ENCODE results near the gene ZPR1. TPM values are rescaled to one million over a fixed set of nuclear protein-coding genes. Genes with fewer than 3 reads are reported as not detected.

The ZPR1 gene
- total and polyA plus RNA-seq, 12 donors = 10.5 to 63.6 (median 28.1) TPM

DNA sequence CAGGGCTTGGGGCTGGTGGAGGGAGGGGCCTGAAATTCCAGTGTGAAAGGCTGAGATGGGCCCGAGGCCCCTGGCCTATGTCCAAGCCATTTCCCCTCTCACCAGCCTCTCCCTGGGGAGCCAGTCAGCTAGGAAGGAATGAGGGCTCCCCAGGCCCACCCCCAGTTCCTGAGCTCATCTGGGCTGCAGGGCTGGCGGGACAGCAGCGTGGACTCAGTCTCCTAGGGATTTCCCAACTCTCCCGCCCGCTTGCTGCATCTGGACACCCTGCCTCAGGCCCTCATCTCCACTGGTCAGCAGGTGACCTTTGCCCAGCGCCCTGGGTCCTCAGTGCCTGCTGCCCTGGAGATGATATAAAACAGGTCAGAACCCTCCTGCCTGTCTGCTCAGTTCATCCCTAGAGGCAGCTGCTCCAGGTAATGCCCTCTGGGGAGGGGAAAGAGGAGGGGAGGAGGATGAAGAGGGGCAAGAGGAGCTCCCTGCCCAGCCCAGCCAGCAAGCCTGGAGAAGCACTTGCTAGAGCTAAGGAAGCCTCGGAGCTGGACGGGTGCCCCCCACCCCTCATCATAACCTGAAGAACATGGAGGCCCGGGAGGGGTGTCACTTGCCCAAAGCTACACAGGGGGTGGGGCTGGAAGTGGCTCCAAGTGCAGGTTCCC, 41.8 kb upstream of the ZPR1 start, which contains the start of gene APOC3:
Gene APOC3 (plus strand): TSS at position 383 of the 659 bp plus-strand sequence. CDS start 676 bp downstream, outside the sequence.
- 75 to 87% (median 80%) methylated on average over 4 to 9 of the region's 9 CpGs for WGBS, 4 donors
- Histone ChIP-seq H3K27me3 (no peaks in the 10 kb centered on the region), H3K4me1 (replicated peaks in 1 of 2) (no peaks in the 10 kb centered on the region), H3K36me3 (replicated peaks in 1 of 2) (no peaks in the 10 kb centered on the region), H3K9me3 (replicated peaks in 1 of 3) (no peaks in the 10 kb centered on the region), H3K27ac (no peak within 1 kb of the TSS), H3K4me3 (no peak within 1 kb of the TSS)
- DNase-seq = no peak
- intact Hi-C loops (cut with DNase I) = no loop called here
- no peak for TF ChIP-seq POLR2A (IDR thresholded peaks at IDR 0.05)
- TF ChIP-seq, protein P1, sequence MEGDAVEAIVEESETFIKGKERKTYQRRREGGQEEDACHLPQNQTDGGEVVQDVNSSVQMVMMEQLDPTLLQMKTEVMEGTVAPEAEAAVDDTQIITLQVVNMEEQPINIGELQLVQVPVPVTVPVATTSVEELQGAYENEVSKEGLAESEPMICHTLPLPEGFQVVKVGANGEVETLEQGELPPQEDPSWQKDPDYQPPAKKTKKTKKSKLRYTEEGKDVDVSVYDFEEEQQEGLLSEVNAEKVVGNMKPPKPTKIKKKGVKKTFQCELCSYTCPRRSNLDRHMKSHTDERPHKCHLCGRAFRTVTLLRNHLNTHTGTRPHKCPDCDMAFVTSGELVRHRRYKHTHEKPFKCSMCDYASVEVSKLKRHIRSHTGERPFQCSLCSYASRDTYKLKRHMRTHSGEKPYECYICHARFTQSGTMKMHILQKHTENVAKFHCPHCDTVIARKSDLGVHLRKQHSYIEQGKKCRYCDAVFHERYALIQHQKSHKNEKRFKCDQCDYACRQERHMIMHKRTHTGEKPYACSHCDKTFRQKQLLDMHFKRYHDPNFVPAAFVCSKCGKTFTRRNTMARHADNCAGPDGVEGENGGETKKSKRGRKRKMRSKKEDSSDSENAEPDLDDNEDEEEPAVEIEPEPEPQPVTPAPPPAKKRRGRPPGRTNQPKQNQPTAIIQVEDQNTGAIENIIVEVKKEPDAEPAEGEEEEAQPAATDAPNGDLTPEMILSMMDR (IDR thresholded peaks at IDR 0.05) = no peak

DNA sequence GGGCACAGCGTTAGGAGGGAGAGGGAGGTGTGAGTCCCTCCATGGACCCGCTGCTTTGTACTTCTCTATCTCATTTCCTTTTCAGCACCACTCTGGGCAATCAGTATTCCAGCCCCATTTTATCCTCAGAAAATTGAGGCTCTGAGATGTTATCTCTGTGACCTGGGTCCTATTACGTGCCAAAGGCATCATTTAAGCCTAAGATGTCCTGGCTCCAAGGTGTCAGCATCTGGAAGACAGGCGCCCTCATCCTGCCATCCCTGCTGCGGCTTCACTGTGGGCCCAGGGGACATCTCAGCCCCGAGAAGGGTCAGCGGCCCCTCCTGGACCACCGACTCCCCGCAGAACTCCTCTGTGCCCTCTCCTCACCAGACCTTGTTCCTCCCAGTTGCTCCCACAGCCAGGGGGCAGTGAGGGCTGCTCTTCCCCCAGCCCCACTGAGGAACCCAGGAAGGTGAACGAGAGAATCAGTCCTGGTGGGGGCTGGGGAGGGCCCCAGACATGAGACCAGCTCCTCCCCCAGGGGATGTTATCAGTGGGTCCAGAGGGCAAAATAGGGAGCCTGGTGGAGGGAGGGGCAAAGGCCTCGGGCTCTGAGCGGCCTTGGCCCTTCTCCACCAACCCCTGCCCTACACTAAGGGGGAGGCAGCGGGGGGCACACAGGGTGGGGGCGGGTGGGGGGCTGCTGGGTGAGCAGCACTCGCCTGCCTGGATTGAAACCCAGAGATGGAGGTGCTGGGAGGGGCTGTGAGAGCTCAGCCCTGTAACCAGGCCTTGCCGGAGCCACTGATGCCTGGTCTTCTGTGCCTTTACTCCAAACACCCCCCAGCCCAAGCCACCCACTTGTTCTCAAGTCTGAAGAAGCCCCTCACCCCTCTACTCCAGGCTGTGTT, 41.1 kb upstream of the ZPR1 start:
- H3K27ac ChIP-seq = no peak overlapping the region
- H3K36me3 ChIP-seq (replicated peaks in 1 of 2) = no peaks in the 10 kb centered on the region
- DNase-seq = no peak
- no peaks in the 10 kb centered on the region for H3K27me3 ChIP-seq
- no peak for TF ChIP-seq POLR2A (IDR thresholded peaks at IDR 0.05)
- TF ChIP-seq, protein P1 (IDR thresholded peaks at IDR 0.05) = no peak
- no peak overlapping the region for H3K4me3 ChIP-seq
- no peaks in the 10 kb centered on the region for H3K4me1 ChIP-seq (replicated peaks in 1 of 2)
- intact Hi-C loops (cut with DNase I) = no loop called here
- no peaks in the 10 kb centered on the region for H3K9me3 ChIP-seq (replicated peaks in 1 of 3)
- WGBS, 4 donors = 67 to 80% (median 71%) methylated on average over 9 to 16 of the region's 16 CpGs

DNA sequence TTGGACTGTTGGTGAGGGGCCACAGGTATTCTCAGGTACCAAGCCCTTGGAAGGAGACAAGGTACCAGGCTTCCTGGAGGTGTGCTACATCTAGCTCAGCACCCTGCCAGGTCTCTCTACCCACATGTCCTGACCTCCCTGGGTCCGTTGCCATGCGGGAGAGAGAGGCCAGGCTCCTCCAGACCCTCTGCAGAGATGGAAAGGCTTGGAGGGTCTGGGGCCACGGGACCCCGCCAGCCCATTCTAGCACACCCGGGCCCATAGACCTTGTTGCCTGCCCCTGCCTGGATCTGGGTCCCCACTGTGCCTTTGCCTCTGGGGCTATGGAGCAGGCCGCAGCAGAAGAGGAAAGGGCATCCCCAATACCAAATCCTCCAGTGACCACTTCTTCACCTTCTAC, 39.6 kb upstream of the ZPR1 start:
- Histone ChIP-seq H3K9me3 (replicated peaks in 1 of 3) (no peaks in the 10 kb centered on the region), H3K27ac (no peak overlapping the region), H3K36me3 (replicated peaks in 1 of 2) (no peaks in the 10 kb centered on the region), H3K4me1 (replicated peaks in 1 of 2) (no peaks in the 10 kb centered on the region), H3K27me3 (no peaks in the 10 kb centered on the region), H3K4me3 (no peak overlapping the region)
- intact Hi-C loops (cut with DNase I) = no loop called here
- WGBS, 4 donors = 84 to 100% (median 92%) methylated on average over 2 to 6 of the region's 6 CpGs
- TF ChIP-seq, protein P1 (IDR thresholded peaks at IDR 0.05) = no peak
- TF ChIP-seq POLR2A (IDR thresholded peaks at IDR 0.05) = no peak
- DNase-seq = no peak

DNA sequence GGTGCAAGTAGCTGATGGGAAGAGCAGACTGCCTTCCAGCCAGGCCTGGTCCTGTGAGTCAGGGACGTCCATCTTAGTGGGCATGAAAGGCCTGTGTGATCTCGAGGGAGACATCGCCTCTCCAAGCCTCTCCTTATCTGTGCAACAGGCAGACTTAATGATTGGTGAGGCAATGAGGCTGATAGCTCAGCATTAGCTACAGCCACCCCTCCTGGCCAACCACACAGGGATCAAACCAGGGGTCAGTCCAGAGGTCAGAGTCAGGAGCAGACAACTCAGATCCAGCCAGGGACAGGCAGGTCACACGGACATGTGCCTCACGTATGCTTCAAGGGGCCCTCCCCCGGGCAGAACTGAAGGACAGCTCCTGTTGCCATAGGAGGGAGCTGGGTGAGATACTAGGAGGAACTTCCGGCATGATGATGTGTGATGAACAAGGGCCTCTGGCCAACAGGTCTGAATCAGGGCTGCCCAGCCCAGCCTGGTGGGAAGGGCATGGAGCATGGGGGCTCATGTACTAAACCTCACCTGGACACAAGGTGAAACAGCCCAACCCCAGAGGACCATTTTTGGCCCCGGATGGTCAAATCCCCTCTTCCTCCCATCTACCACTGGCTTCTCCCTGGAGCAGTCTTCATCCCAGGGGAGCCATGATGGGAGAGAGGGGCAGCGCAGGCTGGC, 39.1 kb upstream of the ZPR1 start:
- Histone ChIP-seq H3K4me3 (no peak overlapping the region), H3K27ac (no peak overlapping the region), H3K27me3 (no peaks in the 10 kb centered on the region), H3K4me1 (replicated peaks in 1 of 2) (no peaks in the 10 kb centered on the region), H3K9me3 (replicated peaks in 1 of 3) (no peaks in the 10 kb centered on the region), H3K36me3 (replicated peaks in 1 of 2) (no peaks in the 10 kb centered on the region)
- 63 to 82% (median 70%) methylated on average over 7 to 9 of the region's 9 CpGs for WGBS, 4 donors
- intact Hi-C loops (cut with DNase I) = no loop called here
- DNase-seq = no peak
- TF ChIP-seq POLR2A (IDR thresholded peaks at IDR 0.05) = no peak

Measured in adrenal gland (tissue), 12 donors.